HCT116 (cell line): ENCODE data around the gene GMDS. TPM values are rescaled to one million over a fixed set of nuclear protein-coding genes. Genes with fewer than 3 reads are reported as not detected.

ENCODE experiments used
- ATAC-seq: fragments of 200-7000 bp; cut with Tn5 transposase; 2 replicates; pipeline ENCODE4 v1.9.1; 2020; ENCODE audit warnings: mild to moderate bottlenecking, moderate library complexity
- BruUV-seq: library from RNA; stranded (reverse); fragments of 400-500 nt; replicated peaks from 2 replicates; lab custom pipeline; 2021; lab: Mats Ljungman, UMichigan
- CTCF ChIA-PET: fragments of 300-600 bp; sonication (Branson Sonifier 250); formaldehyde crosslinking; loops from one replicate; lab custom pipeline; 2021; ENCODE audit warnings: antibody characterized with exemption; lab: Charles Lee
- POLR2A ChIA-PET: fragments of 300-600, 350-600 bp; sonication (Branson Sonifier 250); formaldehyde crosslinking; loops from one replicate; lab custom pipeline; 2021; ENCODE audit warnings: antibody characterized with exemption; lab: Charles Lee
- RAD21 ChIA-PET, 2 experiments: fragments of 300-600 bp; sonication (Branson Sonifier 250); formaldehyde crosslinking; loops; one replicate each; lab custom pipeline; 2023; ENCODE audit warnings: low total read pairs in 2 of 2; ENCODE audit not compliant: uncharacterized antibody in 2 of 2, unreplicated experiment in 2 of 2, low non-redundant PET in 1 of 2; lab: Charles Lee
- DNase-seq: peaks from one replicate; pipeline ENCODE4 v3.0.0-alpha.2; 2010; ENCODE audit warnings: low read depth, low spot score
- H2AFZ ChIP-seq: fragments of 200-600 bp; shearing (Covaris generic), sonication (generic); 2 replicates; pipeline ENCODE4 v1.6.1; 2017; ENCODE audit warnings: low read depth, mixed run types, mixed read lengths, antibody characterized with exemption, low read length; ENCODE audit not compliant: poor library complexity, severe bottlenecking
- H3K27ac ChIP-seq: 2 replicates; pipeline ENCODE4 v1.5.1; 2012; ENCODE audit warnings: low read depth, low read length
- H3K27me3 ChIP-seq: fragments of 200-600 bp; sonication (generic); 2 replicates; pipeline ENCODE4 v1.6.1; 2016; ENCODE audit warnings: mixed run types, low read length, mixed read lengths; ENCODE audit not compliant: insufficient read depth
- H3K36me3 ChIP-seq, 2 experiments: fragments of 200-500 bp in 1 of 2; fragments of 200-600 bp in 1 of 2; sonication (Bioruptor generic) in 1 of 2; sonication (generic) in 1 of 2; 2 replicates each; pipeline versions ENCODE4 v1.5.1 to v1.6.1; 2014 to 2016; ENCODE audit warnings: low read length in 2 of 2, inconsistent platforms in 1 of 2, mixed read lengths in 1 of 2, mixed run types in 1 of 2; ENCODE audit not compliant: insufficient read depth in 2 of 2, control insufficient read depth in 1 of 2
- H3K4me1 ChIP-seq, 2 experiments: fragments of 200-600 bp in 1 of 2; sonication (generic) in 1 of 2; 2 replicates each; pipeline versions ENCODE4 v1.5.1 to v1.6.1; 2012 to 2017; ENCODE audit warnings: low read length in 2 of 2, inconsistent platforms in 1 of 2, mild to moderate bottlenecking in 1 of 2, mixed read lengths in 1 of 2, mixed run types in 1 of 2, moderate library complexity in 1 of 2; ENCODE audit not compliant: insufficient read depth in 2 of 2, control insufficient read depth in 1 of 2
- H3K4me2 ChIP-seq: fragments of 200-600 bp; sonication (generic); 2 replicates; pipeline ENCODE4 v1.6.1; 2017; ENCODE audit warnings: mixed run types, low read length, mixed read lengths
- H3K4me3 ChIP-seq, 2 experiments: fragments of 200-600 bp in 1 of 2; sonication (generic) in 1 of 2; replicated peaks in 1 of 2; 2 replicates each; pipeline ENCODE4 v1.5.1; 2011 to 2016; ENCODE audit warnings: low read length in 2 of 2, control low read depth in 1 of 2, low read depth in 1 of 2, mild to moderate bottlenecking in 1 of 2, mixed read lengths in 1 of 2, mixed run types in 1 of 2
- H3K79me2 ChIP-seq: fragments of 200-600 bp; sonication (generic); 2 replicates; pipeline ENCODE4 v1.6.1; 2017; ENCODE audit warnings: mild to moderate bottlenecking, mixed run types, low read length, moderate library complexity, mixed read lengths; ENCODE audit not compliant: insufficient read depth
- H3K9ac ChIP-seq: fragments of 200-600 bp; sonication (generic); 2 replicates; pipeline ENCODE4 v1.6.1; 2016; ENCODE audit warnings: low read length, mixed read lengths
- H3K9me2 ChIP-seq: fragments of 200-600 bp; sonication (generic), shearing (Covaris generic); 2 replicates; pipeline ENCODE4 v1.6.1; 2017; ENCODE audit warnings: mixed run types, mild to moderate bottlenecking, moderate library complexity; ENCODE audit not compliant: insufficient read depth
- H3K9me3 ChIP-seq, 2 experiments: fragments of 200-500 bp in 1 of 2; fragments of 200-600 bp in 1 of 2; sonication (Bioruptor generic) in 1 of 2; sonication (generic) in 1 of 2; 2 replicates each; pipeline ENCODE4 v1.6.1; 2014 to 2017; ENCODE audit warnings: low read length in 2 of 2, mixed read lengths in 2 of 2, inconsistent platforms in 1 of 2, low read depth in 1 of 2, mild to moderate bottlenecking in 1 of 2, mixed run types in 1 of 2, moderate library complexity in 1 of 2; ENCODE audit not compliant: control insufficient read depth in 1 of 2, insufficient read depth in 1 of 2
- H4K20me1 ChIP-seq: fragments of 200-600 bp; sonication (generic), shearing (Covaris generic); 2 replicates; pipeline ENCODE4 v1.6.1; 2017; ENCODE audit warnings: mixed run types, mild to moderate bottlenecking, moderate library complexity; ENCODE audit not compliant: insufficient read depth
- CBX3 ChIP-seq: IDR thresholded peaks from 2 replicates; pipeline ENCODE4 v1.6.1; 2012; ENCODE audit warnings: low read depth
- CEBPB ChIP-seq: IDR thresholded peaks from 2 replicates; pipeline ENCODE4 v1.6.1; 2012; ENCODE audit warnings: low read depth
- EGR1 ChIP-seq: IDR thresholded peaks from 2 replicates; pipeline ENCODE4 v1.6.1; 2012; ENCODE audit warnings: low read depth
- ELF1 ChIP-seq: IDR thresholded peaks from 2 replicates; pipeline ENCODE4 v1.6.1; 2012; ENCODE audit warnings: low read depth, borderline replicate concordance
- EZH2 ChIP-seq: fragments of 200-600 bp; sonication (generic); IDR thresholded peaks from 2 replicates; pipeline ENCODE4 v1.6.1; 2017; ENCODE audit warnings: antibody characterized with exemption, mixed run types
- EZH2phosphoT487 ChIP-seq: fragments of 200-600 bp; IDR thresholded peaks from 2 replicates; pipeline ENCODE4 v1.6.1; 2018; ENCODE audit warnings: antibody characterized with exemption, borderline replicate concordance
- POLR2A ChIP-seq: IDR thresholded peaks from 2 replicates; pipeline ENCODE4 v1.7.0; 2011; ENCODE audit warnings: borderline replicate concordance; ENCODE audit not compliant: insufficient read depth, insufficient read length; ENCODE audit errors: extremely low read depth
- POLR2AphosphoS5 ChIP-seq: IDR thresholded peaks from 2 replicates; pipeline ENCODE4 v1.6.1; 2011; ENCODE audit warnings: mild to moderate bottlenecking, low read depth, low read length, moderate library complexity
- SIN3A ChIP-seq: IDR thresholded peaks from 2 replicates; pipeline ENCODE4 v1.6.1; 2012; ENCODE audit warnings: low read depth
- SRF ChIP-seq: IDR thresholded peaks from 2 replicates; pipeline ENCODE4 v1.6.1; 2012; ENCODE audit warnings: low read depth
- ZFX ChIP-seq: fragments of 450-650 bp; IDR thresholded peaks from 2 replicates; pipeline ENCODE4 v1.6.1; 2017
- ZNF274 ChIP-seq: fragments of 200-500 bp; sonication (Bioruptor generic); IDR thresholded peaks from 2 replicates; pipeline ENCODE4 v1.6.1; 2014; ENCODE audit warnings: mild to moderate bottlenecking, low read depth, low read length, inconsistent platforms
- intact Hi-C: fragments of 100-400 bp; cut with micrococcal nuclease; formaldehyde crosslinking; loops from 2 replicates; pipeline ENCODE4 v1.10.0; 2022
- total RNA-seq: library from RNA; stranded (reverse); gene quantifications from one replicate; pipeline ENCODE4 v1.2.1, GENCODE V29; 2021; ENCODE audit not compliant: unreplicated experiment

Gene GMDS
- total RNA-seq, 1 experiment from 2014 or later, result 34.4 TPM

DNA sequence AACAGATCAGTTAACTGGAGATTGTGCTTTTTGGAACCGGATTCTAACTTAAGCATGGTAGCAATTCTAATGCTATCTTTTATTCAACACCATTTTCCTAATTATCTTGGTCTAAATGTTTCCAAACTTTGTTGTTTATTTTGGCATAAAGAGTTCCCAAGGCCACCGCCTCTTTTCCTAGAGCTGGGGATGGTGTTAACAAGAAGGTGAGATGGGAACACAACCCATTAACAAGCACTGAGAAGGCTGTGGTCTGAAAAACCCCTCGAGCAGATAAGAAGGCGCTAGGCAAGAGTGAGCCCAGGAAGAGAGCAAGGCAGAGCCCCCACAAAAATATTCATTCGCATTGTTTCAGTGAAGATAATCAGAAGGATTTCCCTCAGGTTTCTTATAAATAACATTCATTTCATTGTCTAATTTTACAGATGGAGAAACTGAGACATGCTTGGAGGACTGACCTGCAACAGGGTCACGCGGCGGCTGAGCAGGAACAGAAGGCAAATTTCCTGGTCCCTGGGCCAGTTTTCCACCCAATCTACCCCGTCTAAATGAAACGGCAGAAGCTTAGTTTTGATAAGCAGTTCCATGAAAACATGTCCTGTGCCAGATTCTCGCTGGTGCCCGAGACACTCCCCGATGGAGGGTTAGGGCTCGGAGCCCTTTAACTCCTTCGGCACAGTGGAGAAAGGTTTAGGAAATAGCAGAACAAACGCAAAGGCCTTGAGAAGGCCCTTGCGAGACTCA is 480.1 kb downstream of the GMDS start (continued):
- TF ChIP-seq POLR2A (no peak), POLR2AphosphoS5 (no peak), EZH2 (no peak), ELF1 (no peak), CEBPB (no peak), SRF (no peak)

DNA sequence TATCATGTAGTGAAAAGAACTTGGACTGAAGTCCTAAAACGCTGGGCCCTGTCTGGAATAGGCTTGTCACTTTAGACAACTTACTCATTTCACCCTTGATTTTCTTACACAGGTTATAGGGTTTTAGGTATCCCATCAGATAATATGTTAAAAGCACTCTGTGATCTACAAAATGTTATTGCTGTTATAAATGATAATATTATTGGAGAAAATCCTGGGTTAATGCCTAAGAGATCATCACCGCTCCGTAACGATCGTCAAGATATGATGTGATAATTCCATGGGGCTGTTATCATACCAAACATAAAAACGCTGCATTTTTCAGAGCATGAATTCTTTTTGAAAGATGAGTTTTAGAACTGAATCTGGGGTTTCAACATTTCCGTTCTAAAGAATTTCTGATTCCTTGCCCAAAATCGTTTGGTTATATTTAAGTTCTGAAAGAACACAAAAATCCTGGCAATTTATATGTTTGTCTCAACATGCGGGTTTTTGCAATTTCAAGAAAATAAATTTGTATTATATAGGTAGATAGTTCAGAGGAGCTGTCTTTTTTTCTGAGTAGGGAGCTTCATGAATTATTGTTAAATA is 480.9 kb downstream of the GMDS start:
- CTCF ChIA-PET, result no interaction called here
- Histone ChIP-seq H3K9me2 (no peaks in the 10 kb centered on the region), H3K9me3 (no peaks in the 10 kb centered on the region), H3K4me1 (peaks cover 10 to 17% of the 10 kb centered on the region in 2 experiments; a peak in 2 of 4 replicates), H3K79me2 (no peaks in the 10 kb centered on the region), H4K20me1 (no peaks in the 10 kb centered on the region), H3K36me3 (no peaks in the 10 kb centered on the region), H3K27me3 (no peaks in the 10 kb centered on the region), H2AFZ (no peak overlapping the region), H3K4me3 (no peak overlapping the region), H3K27ac (no peak overlapping the region), H3K4me2 (no peak overlapping the region), H3K9ac (no peak overlapping the region)
- DNase-seq, result no peak
- no TSS peak for BruUV-seq
- POLR2A ChIA-PET, result no interaction called here
- no peak for ATAC-seq
- RAD21 ChIA-PET, result no interaction called here
- intact Hi-C loops, result no loop called here
- TF ChIP-seq EZH2phosphoT487 (no peak), ZNF274 (no peak), CBX3 (no peak), SRF (no peak), ZFX (no peak), SIN3A (no peak), EGR1 (no peak), ELF1 (no peak)
